Prostate gland (tissue), 2 donors: ENCODE results near the gene GTPBP1.

ENCODE experiments used
- POLR2AphosphoS5 ChIP-seq: sonication (generic); formaldehyde crosslinking; IDR thresholded peaks from one replicate; pipeline ENCODE4 v1.6.1; 2017; ENCODE audit warnings: antibody characterized with exemption
- TF ChIP-seq, protein P1 (sequence below), 4 experiments: fragments of 200-600 bp in 2 of 4; fragments of 450-650 bp in 2 of 4; sonication (generic) in 2 of 4; IDR thresholded peaks; 1 replicate in 3 of 4; 2 replicates in 1 of 4; pipeline ENCODE4 v1.5.1; 2016 to 2019; ENCODE audit warnings: antibody characterized with exemption in 4 of 4, mild to moderate bottlenecking in 2 of 4, moderate library complexity in 2 of 4

DNA sequence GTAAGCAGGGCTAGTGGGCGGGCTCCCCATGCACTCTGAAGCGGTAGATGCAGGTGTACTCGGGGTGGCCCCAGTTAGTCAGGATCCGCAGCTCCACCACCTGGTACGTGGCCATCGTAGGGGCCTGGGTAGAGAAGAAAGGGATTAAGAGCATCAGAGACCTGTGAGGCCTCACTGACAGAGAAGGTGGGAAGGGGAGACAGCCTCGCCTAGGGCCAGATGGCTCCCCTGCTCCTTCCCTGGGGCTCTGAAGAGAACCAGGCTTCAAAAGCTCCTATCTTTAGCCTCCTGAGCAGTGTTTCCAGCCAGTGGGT, 30.5 kb downstream of the GTPBP1 start:
- TF ChIP-seq, protein P1, sequence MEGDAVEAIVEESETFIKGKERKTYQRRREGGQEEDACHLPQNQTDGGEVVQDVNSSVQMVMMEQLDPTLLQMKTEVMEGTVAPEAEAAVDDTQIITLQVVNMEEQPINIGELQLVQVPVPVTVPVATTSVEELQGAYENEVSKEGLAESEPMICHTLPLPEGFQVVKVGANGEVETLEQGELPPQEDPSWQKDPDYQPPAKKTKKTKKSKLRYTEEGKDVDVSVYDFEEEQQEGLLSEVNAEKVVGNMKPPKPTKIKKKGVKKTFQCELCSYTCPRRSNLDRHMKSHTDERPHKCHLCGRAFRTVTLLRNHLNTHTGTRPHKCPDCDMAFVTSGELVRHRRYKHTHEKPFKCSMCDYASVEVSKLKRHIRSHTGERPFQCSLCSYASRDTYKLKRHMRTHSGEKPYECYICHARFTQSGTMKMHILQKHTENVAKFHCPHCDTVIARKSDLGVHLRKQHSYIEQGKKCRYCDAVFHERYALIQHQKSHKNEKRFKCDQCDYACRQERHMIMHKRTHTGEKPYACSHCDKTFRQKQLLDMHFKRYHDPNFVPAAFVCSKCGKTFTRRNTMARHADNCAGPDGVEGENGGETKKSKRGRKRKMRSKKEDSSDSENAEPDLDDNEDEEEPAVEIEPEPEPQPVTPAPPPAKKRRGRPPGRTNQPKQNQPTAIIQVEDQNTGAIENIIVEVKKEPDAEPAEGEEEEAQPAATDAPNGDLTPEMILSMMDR (IDR thresholded peaks at IDR 0.05), result no peak
- TF ChIP-seq POLR2AphosphoS5, result no peak
